K562 (cell line): ENCODE data around the gene TMA7B. TPM values are rescaled to one million over a fixed set of nuclear protein-coding genes. Genes with fewer than 3 reads are reported as not detected.
A peak's percentile ranks its signal among the peaks of the same experiment; 100 is the strongest.

Experiments used
- ATAC-seq: fragments of 200-7000 bp; cut with Tn5 transposase; 3 replicates; pipeline ENCODE4 v1.9.1; 2020; ENCODE audit warnings: moderate library complexity
- BruUV-seq: library from RNA; stranded (reverse); fragments of 400-500 nt; replicated peaks from 2 replicates; lab custom pipeline; 2021; lab: Mats Ljungman, UMichigan
- CTCF ChIA-PET: fragments of 300-600 bp; formaldehyde crosslinking; extraction: SDS; loops from one replicate; lab custom pipeline; 2021; ENCODE audit warnings: low intra/inter-chr PET ratio; lab: Yijun Ruan, JAX
- POLR2A ChIA-PET: fragments of 300-600, 350-650 bp; sonication (Branson Sonifier 250); formaldehyde crosslinking; extraction: SDS; loops from one replicate; lab custom pipeline; 2021; ENCODE audit warnings: antibody characterized with exemption, inconsistent platforms; lab: Yijun Ruan, JAX
- DNase-seq, 4 experiments: peaks; one replicate each; pipeline versions ENCODE4 v3.0.0 to v3.0.0-alpha.2; 2011 to 2018; ENCODE audit warnings: low spot score in 3 of 4, mixed read lengths in 3 of 4; ENCODE audit errors: extremely low read depth in 1 of 4
- FAIRE-seq: peaks from 2 replicates; lab custom pipeline; 2011; peaks lifted over from hg19 to GRCh38; lab: Jason Lieb, UNC
- H2AFZ ChIP-seq: 2 replicates; pipeline ENCODE4 v1.6.0; 2011; ENCODE audit warnings: low read depth, low read length, control low read depth, inconsistent platforms
- H3K27ac ChIP-seq: fragments of 200-600 bp; 3 replicates; pipeline ENCODE4 v1.8.0; 2011; ENCODE audit warnings: low read depth, mild to moderate bottlenecking, control low read depth, inconsistent platforms, low read length, moderate library complexity, mixed read lengths; ENCODE audit errors: extremely low read depth
- H3K27me3 ChIP-seq, 2 experiments: fragments of 300-600 bp in 1 of 2; 2 replicates in 1 of 2; 3 replicates in 1 of 2; pipeline versions ENCODE4 v1.6.0 to v1.8.0; 2011; ENCODE audit warnings: inconsistent platforms in 2 of 2, low read length in 2 of 2, mild to moderate bottlenecking in 1 of 2, mixed read lengths in 1 of 2, moderate library complexity in 1 of 2; ENCODE audit not compliant: control insufficient read depth in 2 of 2, insufficient read depth in 2 of 2
- H3K36me3 ChIP-seq: fragments of 300-600 bp; 3 replicates; pipeline ENCODE4 v1.8.0; 2011; ENCODE audit warnings: mild to moderate bottlenecking, low read length, inconsistent platforms; ENCODE audit not compliant: control insufficient read depth, insufficient read depth
- H3K4me1 ChIP-seq, 2 experiments: fragments of 200-600 bp in 1 of 2; replicated peaks in 1 of 2; 2 replicates in 1 of 2; 3 replicates in 1 of 2; pipeline versions ENCODE4 v1.5.1 to v1.8.0; 2011; ENCODE audit warnings: inconsistent platforms in 2 of 2, low read length in 2 of 2, mild to moderate bottlenecking in 1 of 2, mixed read lengths in 1 of 2, moderate library complexity in 1 of 2; ENCODE audit not compliant: control insufficient read depth in 2 of 2, insufficient read depth in 2 of 2
- H3K4me2 ChIP-seq: 2 replicates; pipeline ENCODE4 v1.6.1; 2011; ENCODE audit warnings: low read length, control low read depth, inconsistent platforms, mixed read lengths; ENCODE audit not compliant: insufficient read depth
- H3K4me3 ChIP-seq: fragments of 200-600 bp; sonication (generic), shearing (Covaris generic); 2 replicates; pipeline ENCODE4 v1.5.1; 2016; ENCODE audit warnings: control low read depth, inconsistent platforms
- H3K79me2 ChIP-seq: fragments of 200-600 bp; 3 replicates; pipeline ENCODE4 v1.8.0; 2011; ENCODE audit warnings: low read length, inconsistent platforms; ENCODE audit not compliant: control insufficient read depth, insufficient read depth
- H3K9ac ChIP-seq, 2 experiments: 2 replicates each; pipeline versions ENCODE4 v1.6.0 to v1.6.1; 2011; ENCODE audit warnings: low read depth in 2 of 2, low read length in 2 of 2, control low read depth in 1 of 2, inconsistent platforms in 1 of 2, mild to moderate bottlenecking in 1 of 2, mixed read lengths in 1 of 2; ENCODE audit not compliant: insufficient read depth in 1 of 2
- H3K9me1 ChIP-seq: one replicate; pipeline ENCODE4 v1.6.0; 2011; ENCODE audit warnings: inconsistent platforms, mild to moderate bottlenecking, low read length, moderate library complexity; ENCODE audit not compliant: control insufficient read depth, insufficient read depth
- H3K9me3 ChIP-seq: replicated peaks from 2 replicates; pipeline ENCODE4 v1.5.1; 2011; ENCODE audit warnings: low read depth, low read length, inconsistent platforms; ENCODE audit not compliant: control insufficient read depth, insufficient read depth
- H4K20me1 ChIP-seq: replicated peaks from 2 replicates; pipeline ENCODE4 v1.6.1; 2011; ENCODE audit warnings: low read length, inconsistent platforms, mixed read lengths; ENCODE audit not compliant: control insufficient read depth, insufficient read depth
- ARID1B ChIP-seq: fragments of 450-650 bp; IDR thresholded peaks from 2 replicates; pipeline ENCODE4 v1.6.1; 2016; ENCODE audit warnings: antibody characterized with exemption, mild to moderate bottlenecking, inconsistent platforms
- C11orf30 ChIP-seq: fragments of 450-650 bp; IDR thresholded peaks from 2 replicates; pipeline ENCODE4 v1.6.1; 2016; ENCODE audit warnings: low read depth, mild to moderate bottlenecking
- CBX3 ChIP-seq, 2 experiments: IDR thresholded peaks; 1 replicate in 1 of 2; 2 replicates in 1 of 2; pipeline ENCODE4 v1.6.1; 2012; ENCODE audit warnings: inconsistent platforms in 2 of 2, low read length in 2 of 2, borderline replicate concordance in 1 of 2, control low read depth in 1 of 2
- DNMT1 ChIP-seq: fragments of 450-650 bp; IDR thresholded peaks from 2 replicates; pipeline ENCODE4 v1.6.1; 2016; ENCODE audit warnings: antibody characterized with exemption, mild to moderate bottlenecking
- GATAD2B ChIP-seq: fragments of 450-650 bp; IDR thresholded peaks from 2 replicates; pipeline ENCODE4 v1.6.1; 2017; ENCODE audit warnings: mild to moderate bottlenecking, borderline replicate concordance
- KLF1 ChIP-seq: fragments of 450-650 bp; IDR thresholded peaks from 2 replicates; pipeline ENCODE4 v1.6.1; 2016; ENCODE audit warnings: missing genetic modification characterization, missing compliant biosample characterization
- KLF13 ChIP-seq: fragments of 450-650 bp; IDR thresholded peaks from 2 replicates; pipeline ENCODE4 v1.6.1; 2016; ENCODE audit warnings: missing genetic modification characterization, low read depth, mild to moderate bottlenecking, missing compliant biosample characterization, moderate library complexity, borderline replicate concordance
- MEIS2 ChIP-seq: fragments of 450-650 bp; IDR thresholded peaks from 2 replicates; pipeline ENCODE4 v1.6.1; 2014; ENCODE audit warnings: mild to moderate bottlenecking; ENCODE audit not compliant: partially characterized antibody
- PHB ChIP-seq: fragments of 250-450 bp; sonication (Bioruptor Pico); IDR thresholded peaks from 2 replicates; pipeline ENCODE4 v1.5.0; 2021
- POLR2AphosphoS5 ChIP-seq: IDR thresholded peaks from 2 replicates; pipeline ENCODE4 v1.6.1; 2011; ENCODE audit warnings: mild to moderate bottlenecking, low read depth, low read length, moderate library complexity; ENCODE audit not compliant: control insufficient read depth, insufficient read depth
- RBFOX2 ChIP-seq: fragments of 200-400 bp; formaldehyde crosslinking; IDR thresholded peaks from 2 replicates; pipeline ENCODE4 v1.6.1; 2017; ENCODE audit warnings: low read depth, mild to moderate bottlenecking, low read length, moderate library complexity
- SMARCA4 ChIP-seq: fragments of 450-650 bp; IDR thresholded peaks from 2 replicates; pipeline ENCODE4 v1.6.1; 2016
- SMARCC2 ChIP-seq: fragments of 450-650 bp; IDR thresholded peaks from 2 replicates; pipeline ENCODE4 v1.6.1; 2017; ENCODE audit warnings: antibody characterized with exemption, moderate library complexity, mild to moderate bottlenecking, low read depth
- ZEB2 ChIP-seq: fragments of 450-650 bp; IDR thresholded peaks from 2 replicates; pipeline ENCODE4 v1.6.1; 2016
- WGBS: fragments of 100-300 bp; shearing (Covaris generic); methylation state at CpG from one replicate; pipeline ENCODE4 v1.1.6; 2016; ENCODE audit warnings: low coverage, mixed read lengths; ENCODE audit not compliant: insufficient coverage; ENCODE audit errors: missing lambda C conversion rate; 5-methylcytosine and 5-hydroxymethylcytosine counted together
- in situ Hi-C: fragments of 300-500 bp; cut with MboI; formaldehyde crosslinking; loops from 4 replicates; pipeline ENCODE4 v1.15.0; 2018; ENCODE audit warnings: inconsistent platforms, mixed read lengths
- intact Hi-C: fragments of 100-400 bp; cut with micrococcal nuclease; formaldehyde crosslinking; loops from 2 replicates; pipeline ENCODE4 v1.14.2; 2022
- polyA plus RNA-seq, 8 experiments: library from polyadenylated mRNA; depleted of rRNA in 4 of 8; stranded (reverse) in 5 of 8; unstranded in 3 of 8; fragments of >200 nt; fragmentation: Nextera tagmentation in 2 of 8; fragmentation: Illumina TruSeq in 1 of 8; extraction: Ambion mirVana in 2 of 8; extraction: Trizol in 1 of 8; gene quantifications; 2 replicates each; pipeline versions ENCODE4 v1.2.1 to v1.2.3, GENCODE V29; 2011 to 2014; ENCODE audit warnings: inconsistent platforms in 1 of 8, missing spikeins in 1 of 8
- total RNA-seq, 7 experiments: library from RNA; depleted of rRNA in 6 of 7; stranded (reverse); fragments of >200 nt in 6 of 7; fragmentation: Illumina TruSeq in 2 of 7; extraction: Trizol in 2 of 7; gene quantifications; 2 replicates each; pipeline versions ENCODE4 v1.2.1 to v1.2.3, GENCODE V29; 2011 to 2021; ENCODE audit warnings: low replicate concordance in 1 of 7
- TF ChIP-seq, protein P1 (sequence below): fragments of 250-450 bp; sonication (Bioruptor Pico); IDR thresholded peaks from 2 replicates; pipeline ENCODE4 v1.4.0; 2020

The TMA7B gene
- total and polyA plus RNA-seq, 9 of the 15 experiments (the other 6 are each of a cell fraction or from before 2014, with no cell fraction given) = 5.6 to 14.2 (median 11.8) TPM

GRCh38 chr22:39958949-39959639 lies 1.1 kb upstream of the TMA7B start (continued):
- TF ChIP-seq POLR2AphosphoS5 (peak; percentile 79), PHB (CRISPR knock-in tag) (no peak), RBFOX2 (peak; percentile 42; the same call in 1 of the 2 replicates), ARID1B (peak; percentile 49), ZEB2 (peak; percentile 26; the same call in 1 of the 2 replicates), MEIS2 (peak; percentile 67), SMARCC2 (no peak), GATAD2B (no peak)

DNA sequence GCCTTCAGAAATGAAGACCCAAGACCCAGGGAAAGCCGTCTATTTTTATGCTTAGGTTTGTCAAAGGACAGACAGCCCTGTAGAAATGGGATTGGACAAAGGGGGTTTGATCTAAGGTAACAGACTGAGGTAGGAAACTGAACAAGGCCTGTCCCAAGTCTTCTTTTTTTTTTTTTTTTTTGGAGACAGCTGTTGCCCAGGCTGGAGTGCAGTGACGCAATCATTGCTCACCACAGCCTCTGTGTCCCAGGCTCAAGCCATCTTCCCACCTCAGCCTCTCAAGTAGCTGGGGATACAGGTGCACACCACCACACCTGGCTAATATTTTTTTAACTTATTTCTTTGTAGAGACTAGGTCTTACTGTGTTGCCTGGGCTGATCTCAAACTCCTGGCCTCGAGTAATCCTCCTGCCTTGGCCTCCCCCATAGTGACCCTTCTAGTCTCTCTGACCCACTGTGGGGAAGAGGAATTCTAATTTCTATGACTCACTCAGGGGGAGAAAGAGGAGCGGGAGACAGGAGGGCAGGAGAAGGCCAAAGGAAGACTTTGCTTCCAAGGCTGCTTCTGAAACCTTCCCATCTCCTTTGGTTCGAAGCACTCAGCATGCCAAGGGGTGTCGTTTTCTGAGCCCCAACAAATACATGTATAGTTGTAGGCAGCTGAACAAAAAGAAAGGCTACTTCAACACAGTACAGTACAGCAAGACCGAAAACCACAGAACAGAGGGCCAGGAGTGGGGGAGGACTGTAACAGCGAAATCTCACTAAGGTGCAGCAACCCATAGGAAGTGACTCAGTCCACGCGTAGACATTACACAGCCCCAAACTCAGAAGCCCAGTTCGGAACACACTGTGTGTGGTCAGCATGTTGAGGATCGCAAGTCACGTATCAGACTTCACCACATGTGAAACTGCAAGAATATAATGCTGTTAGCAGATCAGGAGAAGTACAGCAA lies 872 bp downstream of the TMA7B start:
- DNase-seq = peak; percentile 74 to 89 (median 77)
- CTCF ChIA-PET = no interaction called here
- Histone ChIP-seq H3K36me3 (peaks cover 92% of the 10 kb centered on the region), H3K27me3 (no peaks in the 10 kb centered on the region), H4K20me1 (no peaks in the 10 kb centered on the region), H3K9me1 (peaks cover 3% of the 10 kb centered on the region), H3K4me2 (peak overlapping the region; percentile 29; the same call in 1 of the 2 replicates), H3K4me3 (no peak overlapping the region), H3K4me1 (peaks cover 24 to 52% of the 10 kb centered on the region in 2 experiments), H3K9ac (peak overlapping the region; percentile 55 to 62; a peak in 3 of 4 replicates), H2AFZ (peak overlapping the region; percentile 70; the same call in 1 of the 2 replicates), H3K79me2 (no peaks in the 10 kb centered on the region; the same call in 2 of the 3 replicates), H3K9me3 (0 out of 2 replicates have a peak, but pooled peaks cover 3% of the 10 kb centered on the region), H3K27ac (peak overlapping the region; percentile 95)
- ATAC-seq = peak; percentile 89
- intact Hi-C loops (no loop called here), in situ Hi-C loops (no loop called here)
- TSS peak; percentile 12 for BruUV-seq
- POLR2A ChIA-PET = interaction anchor here (0.6 to 2.4 kb wide), 4 partner anchors 14 to 410 kb away, joined by 3 to 13 read pairs (median 3); no protein-coding TSS in a partner anchor
- peak; percentile 98 for FAIRE-seq
- WGBS = 19% methylated on average over 13 of the region's 13 CpGs
- TF ChIP-seq CBX3 (IDR thresholded peaks at IDR 0.05; ENCODE audit: borderline replicate concordance in 1 of 2, low read length in 2 of 2) (0 out of 3 replicates have a peak, but pooled peaks of 1 of the 2 experiments have one; percentile 28), C11orf30 (peak; percentile 75), KLF1 (no peak), KLF13 (tag) (no peak), DNMT1 (no peak), SMARCA4 (peak; percentile 91)
- TF ChIP-seq, protein P1, sequence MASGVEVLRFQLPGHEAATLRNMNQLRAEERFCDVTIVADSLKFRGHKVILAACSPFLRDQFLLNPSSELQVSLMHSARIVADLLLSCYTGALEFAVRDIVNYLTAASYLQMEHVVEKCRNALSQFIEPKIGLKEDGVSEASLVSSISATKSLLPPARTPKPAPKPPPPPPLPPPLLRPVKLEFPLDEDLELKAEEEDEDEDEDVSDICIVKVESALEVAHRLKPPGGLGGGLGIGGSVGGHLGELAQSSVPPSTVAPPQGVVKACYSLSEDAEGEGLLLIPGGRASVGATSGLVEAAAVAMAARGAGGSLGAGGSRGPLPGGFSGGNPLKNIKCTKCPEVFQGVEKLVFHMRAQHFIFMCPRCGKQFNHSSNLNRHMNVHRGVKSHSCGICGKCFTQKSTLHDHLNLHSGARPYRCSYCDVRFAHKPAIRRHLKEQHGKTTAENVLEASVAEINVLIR (CRISPR knock-in tag) = 0 out of 2 replicates have a peak, but pooled peaks have one; percentile 14
